Liver (tissue), 3 donors: ENCODE results near the gene ANKRD28.

Source experiments
- CTCF ChIP-seq: fragments of 150-350 bp; IDR thresholded peaks from 2 replicates; pipeline ENCODE4 v1.5.1; 2017; ENCODE audit warnings: improper control_type of control experiment, low read depth, low read length; ENCODE audit not compliant: missing input control
- FOXA1 ChIP-seq: IDR thresholded peaks from 2 replicates; pipeline ENCODE4 v1.6.1; 2016; ENCODE audit warnings: antibody characterized with exemption
- HNF4A ChIP-seq, 2 donors: conservative IDR thresholded peaks; 2 replicates each; pipeline ENCODE4 v1.6.1; 2016; ENCODE audit warnings: antibody characterized with exemption in 2 of 2, mild to moderate bottlenecking in 2 of 2
- HNF4G ChIP-seq: IDR thresholded peaks from 2 replicates; pipeline ENCODE4 v1.6.1; 2016; ENCODE audit warnings: antibody characterized with exemption
- MAX ChIP-seq: IDR thresholded peaks from 2 replicates; pipeline ENCODE4 v1.6.1; 2016; ENCODE audit warnings: antibody characterized with exemption
- RAD21 ChIP-seq, 2 donors: IDR thresholded peaks; 2 replicates each; pipeline ENCODE4 v1.6.1; 2016; ENCODE audit warnings: antibody characterized with exemption in 2 of 2, mild to moderate bottlenecking in 2 of 2
- ZBTB33 ChIP-seq: IDR thresholded peaks from 2 replicates; pipeline ENCODE4 v1.6.1; 2016; ENCODE audit warnings: antibody characterized with exemption
- donor health status: healthy.
- donor health status: healthy.

- TF ChIP-seq HNF4A (conservative IDR thresholded peaks at IDR 0.05) (no peak), CTCF (no peak), RAD21 (IDR thresholded peaks at IDR 0.05) (no peak), MAX (no peak), HNF4G (no peak), FOXA1 (no peak), ZBTB33 (no peak)
These were observed 84.4 kb downstream of the ANKRD28 start for GRCh38 chr3:15713364-15713763.
